ENCODE results near the gene IFITM5. TPM values are rescaled to one million over a fixed set of nuclear protein-coding genes. Genes with fewer than 3 reads are reported as not detected.
A peak's percentile ranks its signal among the peaks of the same experiment; 100 is the strongest.

Gene IFITM5
- total and polyA plus RNA-seq, 9 of the 15 experiments (the other 6 are each of a cell fraction or from before 2014, with no cell fraction given): 0.19 TPM; not detected in 8

DNA sequence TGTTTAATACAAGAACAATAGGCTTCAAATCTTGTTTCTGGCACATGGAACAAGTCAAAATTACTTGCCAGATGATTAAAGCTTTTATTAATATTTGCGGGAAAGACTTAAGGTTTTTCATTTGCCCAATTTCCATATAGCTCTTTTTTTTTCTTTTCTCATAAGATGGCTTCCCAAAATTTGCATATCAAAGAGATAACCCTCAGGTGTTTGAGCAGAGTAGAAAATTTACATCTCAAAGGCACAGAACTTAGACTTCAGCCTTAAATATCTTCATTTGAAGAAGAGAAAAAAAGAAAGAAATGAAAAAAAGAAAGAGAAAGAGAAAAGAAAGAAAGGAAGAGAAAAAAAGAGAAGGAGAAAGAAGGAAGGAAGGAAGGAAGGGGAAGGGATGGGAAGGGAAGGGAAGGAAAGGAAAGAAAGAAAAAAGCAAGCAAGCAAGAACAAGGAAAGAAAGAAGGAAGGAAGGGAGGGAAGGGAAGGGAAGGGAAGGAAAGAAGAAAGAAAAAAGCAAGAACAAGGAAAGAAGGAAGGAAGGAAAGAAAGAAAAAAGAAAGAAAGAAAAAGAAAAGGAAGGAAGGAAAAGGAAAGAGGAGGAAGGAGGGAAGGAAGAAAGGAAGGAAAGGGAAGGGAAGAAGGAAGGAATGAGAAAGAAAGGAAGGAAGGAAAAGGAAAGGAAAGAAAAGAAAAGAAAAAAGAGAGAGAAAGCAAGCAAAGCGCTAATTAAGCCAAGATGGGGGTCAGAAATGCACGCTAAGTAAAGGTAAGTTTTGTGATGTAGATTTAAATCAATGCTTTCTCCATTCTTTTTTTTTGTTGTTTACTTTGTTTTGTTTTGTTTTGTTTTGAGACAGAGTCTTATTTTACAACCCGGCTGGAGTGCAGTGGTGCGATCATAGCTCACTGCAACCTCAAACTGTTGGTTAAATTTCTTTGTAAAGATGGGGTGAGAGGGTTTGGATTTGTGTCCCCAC is 41.5 kb upstream of the IFITM5 start (continued):
- TF ChIP-seq MCM7 (IDR thresholded peaks at IDR 0.05) (0 out of 4 replicates have a peak, but pooled peaks of 1 of the 2 experiments have one; percentile 37), EP400 (IDR thresholded peaks at IDR 0.05) (peak; percentile 20; the same call in 1 of the 2 replicates), THRB (CRISPR knock-in tag; conservative IDR thresholded peaks at IDR 0.05) (0 out of 2 replicates have a peak, but pooled peaks have one; percentile 26), PHF21A (IDR thresholded peaks at IDR 0.05; ENCODE audit: borderline replicate concordance, low read depth) (no peak), SPI1 (IDR thresholded peaks at IDR 0.05; ENCODE audit: borderline replicate concordance, low read depth, low read length) (no peak), ZNF77 (CRISPR knock-in tag; IDR thresholded peaks at IDR 0.05) (no peak), ZFPM2 (CRISPR knock-in tag; IDR thresholded peaks at IDR 0.05) (no peak), THRAP3 (IDR thresholded peaks at IDR 0.05; ENCODE audit: borderline replicate concordance) (peak; percentile 88)
- TF ChIP-seq, protein P1, sequence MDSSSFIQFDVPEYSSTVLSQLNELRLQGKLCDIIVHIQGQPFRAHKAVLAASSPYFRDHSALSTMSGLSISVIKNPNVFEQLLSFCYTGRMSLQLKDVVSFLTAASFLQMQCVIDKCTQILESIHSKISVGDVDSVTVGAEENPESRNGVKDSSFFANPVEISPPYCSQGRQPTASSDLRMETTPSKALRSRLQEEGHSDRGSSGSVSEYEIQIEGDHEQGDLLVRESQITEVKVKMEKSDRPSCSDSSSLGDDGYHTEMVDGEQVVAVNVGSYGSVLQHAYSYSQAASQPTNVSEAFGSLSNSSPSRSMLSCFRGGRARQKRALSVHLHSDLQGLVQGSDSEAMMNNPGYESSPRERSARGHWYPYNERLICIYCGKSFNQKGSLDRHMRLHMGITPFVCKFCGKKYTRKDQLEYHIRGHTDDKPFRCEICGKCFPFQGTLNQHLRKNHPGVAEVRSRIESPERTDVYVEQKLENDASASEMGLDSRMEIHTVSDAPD (CRISPR knock-in tag; IDR thresholded peaks at IDR 0.05): no peak
- TF ChIP-seq, protein P2, sequence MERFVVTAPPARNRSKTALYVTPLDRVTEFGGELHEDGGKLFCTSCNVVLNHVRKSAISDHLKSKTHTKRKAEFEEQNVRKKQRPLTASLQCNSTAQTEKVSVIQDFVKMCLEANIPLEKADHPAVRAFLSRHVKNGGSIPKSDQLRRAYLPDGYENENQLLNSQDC (CRISPR knock-in tag; IDR thresholded peaks at IDR 0.05): no peak
- TF ChIP-seq, protein P3, sequence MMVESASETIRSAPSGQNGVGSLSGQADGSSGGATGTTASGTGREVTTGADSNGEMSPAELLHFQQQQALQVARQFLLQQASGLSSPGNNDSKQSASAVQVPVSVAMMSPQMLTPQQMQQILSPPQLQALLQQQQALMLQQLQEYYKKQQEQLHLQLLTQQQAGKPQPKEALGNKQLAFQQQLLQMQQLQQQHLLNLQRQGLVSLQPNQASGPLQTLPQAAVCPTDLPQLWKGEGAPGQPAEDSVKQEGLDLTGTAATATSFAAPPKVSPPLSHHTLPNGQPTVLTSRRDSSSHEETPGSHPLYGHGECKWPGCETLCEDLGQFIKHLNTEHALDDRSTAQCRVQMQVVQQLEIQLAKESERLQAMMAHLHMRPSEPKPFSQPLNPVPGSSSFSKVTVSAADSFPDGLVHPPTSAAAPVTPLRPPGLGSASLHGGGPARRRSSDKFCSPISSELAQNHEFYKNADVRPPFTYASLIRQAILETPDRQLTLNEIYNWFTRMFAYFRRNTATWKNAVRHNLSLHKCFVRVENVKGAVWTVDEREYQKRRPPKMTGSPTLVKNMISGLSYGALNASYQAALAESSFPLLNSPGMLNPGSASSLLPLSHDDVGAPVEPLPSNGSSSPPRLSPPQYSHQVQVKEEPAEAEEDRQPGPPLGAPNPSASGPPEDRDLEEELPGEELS (CRISPR knock-in tag; IDR thresholded peaks at IDR 0.05; ENCODE audit: borderline replicate concordance): no peak
- TF ChIP-seq, protein P4, sequence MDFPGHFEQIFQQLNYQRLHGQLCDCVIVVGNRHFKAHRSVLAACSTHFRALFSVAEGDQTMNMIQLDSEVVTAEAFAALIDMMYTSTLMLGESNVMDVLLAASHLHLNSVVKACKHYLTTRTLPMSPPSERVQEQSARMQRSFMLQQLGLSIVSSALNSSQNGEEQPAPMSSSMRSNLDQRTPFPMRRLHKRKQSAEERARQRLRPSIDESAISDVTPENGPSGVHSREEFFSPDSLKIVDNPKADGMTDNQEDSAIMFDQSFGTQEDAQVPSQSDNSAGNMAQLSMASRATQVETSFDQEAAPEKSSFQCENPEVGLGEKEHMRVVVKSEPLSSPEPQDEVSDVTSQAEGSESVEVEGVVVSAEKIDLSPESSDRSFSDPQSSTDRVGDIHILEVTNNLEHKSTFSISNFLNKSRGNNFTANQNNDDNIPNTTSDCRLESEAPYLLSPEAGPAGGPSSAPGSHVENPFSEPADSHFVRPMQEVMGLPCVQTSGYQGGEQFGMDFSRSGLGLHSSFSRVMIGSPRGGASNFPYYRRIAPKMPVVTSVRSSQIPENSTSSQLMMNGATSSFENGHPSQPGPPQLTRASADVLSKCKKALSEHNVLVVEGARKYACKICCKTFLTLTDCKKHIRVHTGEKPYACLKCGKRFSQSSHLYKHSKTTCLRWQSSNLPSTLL (IDR thresholded peaks at IDR 0.05): peak; percentile 69
- TF ChIP-seq, protein P5, sequence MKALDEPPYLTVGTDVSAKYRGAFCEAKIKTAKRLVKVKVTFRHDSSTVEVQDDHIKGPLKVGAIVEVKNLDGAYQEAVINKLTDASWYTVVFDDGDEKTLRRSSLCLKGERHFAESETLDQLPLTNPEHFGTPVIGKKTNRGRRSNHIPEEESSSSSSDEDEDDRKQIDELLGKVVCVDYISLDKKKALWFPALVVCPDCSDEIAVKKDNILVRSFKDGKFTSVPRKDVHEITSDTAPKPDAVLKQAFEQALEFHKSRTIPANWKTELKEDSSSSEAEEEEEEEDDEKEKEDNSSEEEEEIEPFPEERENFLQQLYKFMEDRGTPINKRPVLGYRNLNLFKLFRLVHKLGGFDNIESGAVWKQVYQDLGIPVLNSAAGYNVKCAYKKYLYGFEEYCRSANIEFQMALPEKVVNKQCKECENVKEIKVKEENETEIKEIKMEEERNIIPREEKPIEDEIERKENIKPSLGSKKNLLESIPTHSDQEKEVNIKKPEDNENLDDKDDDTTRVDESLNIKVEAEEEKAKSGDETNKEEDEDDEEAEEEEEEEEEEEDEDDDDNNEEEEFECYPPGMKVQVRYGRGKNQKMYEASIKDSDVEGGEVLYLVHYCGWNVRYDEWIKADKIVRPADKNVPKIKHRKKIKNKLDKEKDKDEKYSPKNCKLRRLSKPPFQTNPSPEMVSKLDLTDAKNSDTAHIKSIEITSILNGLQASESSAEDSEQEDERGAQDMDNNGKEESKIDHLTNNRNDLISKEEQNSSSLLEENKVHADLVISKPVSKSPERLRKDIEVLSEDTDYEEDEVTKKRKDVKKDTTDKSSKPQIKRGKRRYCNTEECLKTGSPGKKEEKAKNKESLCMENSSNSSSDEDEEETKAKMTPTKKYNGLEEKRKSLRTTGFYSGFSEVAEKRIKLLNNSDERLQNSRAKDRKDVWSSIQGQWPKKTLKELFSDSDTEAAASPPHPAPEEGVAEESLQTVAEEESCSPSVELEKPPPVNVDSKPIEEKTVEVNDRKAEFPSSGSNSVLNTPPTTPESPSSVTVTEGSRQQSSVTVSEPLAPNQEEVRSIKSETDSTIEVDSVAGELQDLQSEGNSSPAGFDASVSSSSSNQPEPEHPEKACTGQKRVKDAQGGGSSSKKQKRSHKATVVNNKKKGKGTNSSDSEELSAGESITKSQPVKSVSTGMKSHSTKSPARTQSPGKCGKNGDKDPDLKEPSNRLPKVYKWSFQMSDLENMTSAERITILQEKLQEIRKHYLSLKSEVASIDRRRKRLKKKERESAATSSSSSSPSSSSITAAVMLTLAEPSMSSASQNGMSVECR (CRISPR knock-in tag; IDR thresholded peaks at IDR 0.05): no peak

All from K562 (cell line).